Measurements from ENCODE around the gene TRIM67.

The TRIM67 gene

DNA sequence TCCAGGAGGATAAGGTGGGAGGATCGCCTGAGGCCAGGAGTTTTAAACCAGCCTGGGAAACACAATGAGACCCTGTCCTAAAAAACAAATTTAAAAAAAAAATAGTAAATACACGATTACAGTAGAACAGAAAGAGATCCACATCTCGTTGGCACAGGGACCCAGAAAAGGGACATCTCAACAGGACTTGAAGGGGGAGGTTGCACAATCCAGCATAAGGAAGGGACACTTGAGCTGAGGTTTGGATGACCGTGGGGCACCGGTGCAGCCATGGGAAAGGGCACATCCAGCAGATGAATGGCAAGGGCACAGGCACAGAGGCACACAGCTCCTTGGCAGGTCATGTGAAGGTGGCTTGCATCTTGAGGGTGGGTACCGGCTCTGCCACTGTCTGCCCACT is 20.5 kb downstream of the TRIM67 start:
- no peak for DNase-seq (ENCODE audit: low read depth in 1 of 2, low spot score in 1 of 2)

DNA sequence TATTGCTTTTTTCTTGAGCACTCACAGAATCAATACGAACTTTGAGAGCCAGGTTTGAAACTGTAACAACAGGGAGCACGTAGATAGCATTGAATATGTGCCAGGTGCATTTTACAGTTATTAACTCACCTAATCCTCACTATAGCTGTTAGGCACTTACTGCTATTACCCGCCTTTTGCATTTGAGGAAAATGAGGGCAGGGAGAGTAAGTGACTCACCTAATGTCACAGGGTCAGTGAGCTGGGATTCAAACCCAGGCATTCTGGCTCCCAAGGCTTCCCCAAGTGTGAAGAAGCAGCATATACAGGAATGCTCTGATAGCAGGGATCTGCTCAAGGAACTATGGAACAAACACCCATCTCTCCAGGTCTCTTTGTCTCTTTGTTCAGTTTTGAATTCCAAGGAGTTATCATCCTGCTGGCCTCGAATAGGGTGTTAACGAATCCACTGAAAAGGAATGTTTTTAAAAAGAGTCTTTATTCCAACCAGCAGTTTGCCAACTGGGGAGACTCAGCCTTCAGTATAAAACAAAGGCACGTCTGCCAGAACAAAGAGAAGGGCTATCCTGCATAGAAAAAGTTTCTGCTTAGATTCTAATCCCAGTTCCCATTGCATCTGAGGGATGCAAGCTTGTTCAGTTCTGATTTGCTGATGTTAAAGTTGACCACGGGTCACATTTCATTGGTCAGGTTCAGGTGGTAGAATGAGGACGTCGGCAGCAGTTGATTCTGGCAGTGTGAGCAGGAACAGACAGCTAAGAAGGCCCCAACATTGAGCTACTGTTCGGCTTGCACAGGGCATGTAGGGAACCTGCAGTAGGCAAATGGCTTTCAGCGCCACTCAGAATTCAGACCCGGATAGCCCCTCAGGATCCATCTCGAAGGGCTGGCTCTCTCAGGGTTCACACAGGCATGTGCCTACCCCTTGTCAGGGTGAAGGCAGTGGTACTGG is 22.1 kb downstream of the TRIM67 start:
- no peak for DNase-seq (ENCODE audit: low read depth in 1 of 2, low spot score in 1 of 2)

DNA sequence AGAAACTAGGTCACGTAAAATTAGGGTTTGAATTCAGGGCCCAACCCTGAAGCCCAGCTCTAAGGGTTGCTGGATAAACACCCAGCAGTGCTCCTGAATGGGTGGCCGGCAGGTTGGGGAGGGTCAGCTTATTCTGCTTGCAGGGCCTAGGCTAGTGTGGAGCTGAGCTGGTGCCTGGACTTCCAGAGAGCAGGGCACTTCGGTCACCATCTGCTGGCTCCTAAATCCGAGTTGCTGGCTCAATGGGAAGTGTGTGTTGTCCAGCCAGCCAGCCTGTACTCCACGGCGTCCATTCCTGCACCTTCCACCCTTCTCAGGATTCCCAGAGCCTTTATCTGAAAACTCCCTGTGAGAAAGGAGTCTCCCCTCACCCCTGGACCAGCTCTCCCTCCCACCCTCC is 23.0 kb downstream of the TRIM67 start:
- no peak for DNase-seq (ENCODE audit: low read depth in 1 of 2, low spot score in 1 of 2)

DNA sequence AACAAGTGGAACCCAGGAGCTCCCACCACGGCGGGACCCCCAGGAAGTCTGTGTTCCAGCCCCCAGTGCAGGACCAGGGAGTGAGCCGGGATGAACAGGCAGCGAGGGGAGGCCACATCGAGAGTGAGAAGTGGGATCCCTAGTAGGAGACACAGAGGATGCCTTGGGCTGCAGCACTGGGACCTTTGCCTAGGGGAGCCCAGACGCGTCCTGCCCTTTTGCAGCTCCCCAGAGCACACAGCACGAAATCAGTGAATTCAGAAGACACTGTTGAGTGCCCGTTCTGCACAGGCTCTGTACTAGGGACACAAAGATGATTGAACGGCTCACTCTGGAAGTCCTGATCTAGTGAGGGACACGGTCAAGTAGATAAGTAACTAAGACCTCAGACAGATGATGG is 23.5 kb downstream of the TRIM67 start:
- no peak for DNase-seq (ENCODE audit: low read depth in 1 of 2, low spot score in 1 of 2)

- no peak for DNase-seq (ENCODE audit: low read depth in 1 of 2, low spot score in 1 of 2)
These were observed 24.7 kb downstream of the TRIM67 start for GRCh38 chr1:231186356-231187115.

DNA sequence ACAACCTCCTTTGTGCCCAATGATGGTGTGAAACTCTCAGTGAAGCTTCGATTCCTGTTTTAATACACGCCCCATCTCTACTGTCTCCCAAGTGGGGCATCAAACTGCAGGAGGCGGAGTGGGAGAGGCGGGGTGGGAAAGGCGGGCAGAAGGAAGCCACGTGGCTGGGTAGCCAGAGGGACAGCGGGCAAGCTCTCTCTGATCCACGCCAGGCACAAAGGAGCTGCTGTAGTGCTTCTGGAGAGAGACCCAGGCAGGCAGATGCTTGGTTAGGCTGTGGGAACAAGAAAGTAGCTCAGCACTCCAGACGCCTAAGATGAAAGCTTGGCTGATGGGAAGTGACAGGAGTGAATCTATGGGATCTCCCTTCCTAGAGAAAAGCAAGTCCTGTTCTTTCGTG is 25.7 kb downstream of the TRIM67 start:
- no peak for DNase-seq (ENCODE audit: low read depth in 1 of 2, low spot score in 1 of 2)

DNA sequence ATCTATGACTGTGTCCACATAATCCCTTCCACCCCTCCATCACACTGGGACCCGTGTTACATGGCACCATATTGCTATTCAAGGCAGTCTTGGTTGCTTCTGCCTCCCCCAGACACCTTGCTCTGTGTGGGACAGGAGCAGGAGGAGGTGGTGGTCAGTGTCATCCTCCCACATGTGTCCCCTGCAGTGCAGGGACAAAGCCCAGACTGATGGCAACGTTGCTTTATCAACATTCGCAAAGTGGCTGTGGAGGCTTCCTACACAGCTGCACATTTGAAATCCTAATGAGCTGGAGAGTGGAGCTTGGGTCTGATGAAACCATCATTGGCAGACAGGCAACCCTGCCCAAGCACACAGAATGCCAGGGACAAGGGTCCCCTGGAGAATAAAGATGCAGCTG is 26.2 kb downstream of the TRIM67 start:
- no peak for DNase-seq (ENCODE audit: low read depth in 1 of 2, low spot score in 1 of 2)

DNA sequence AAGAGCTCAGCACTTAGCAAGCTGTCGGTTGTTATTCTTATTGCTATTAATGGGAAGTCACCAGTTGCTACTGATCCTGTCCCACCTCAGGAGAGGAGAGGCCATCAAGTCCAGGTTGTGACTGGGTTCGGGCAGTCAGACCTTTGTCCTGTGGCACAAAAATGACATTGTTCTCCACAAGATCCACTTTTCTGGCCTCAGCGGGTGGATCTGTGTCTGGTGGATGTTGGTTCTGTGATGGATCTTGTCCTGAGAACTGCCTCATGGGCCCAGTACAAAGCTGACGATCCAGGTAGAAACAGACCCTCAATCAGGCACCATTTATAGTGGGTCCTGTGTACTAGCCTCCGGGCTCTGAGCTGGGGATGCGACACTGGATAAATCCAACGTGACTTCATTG is 26.9 kb downstream of the TRIM67 start:
- DNase-seq (ENCODE audit: low read depth in 1 of 2, low spot score in 1 of 2): no peak

GRCh38 chr1:231189683-231190270 is 27.9 kb downstream of the TRIM67 start:
- DNase-seq (ENCODE audit: low read depth in 1 of 2, low spot score in 1 of 2): no peak

- DNase-seq (ENCODE audit: low read depth in 1 of 2, low spot score in 1 of 2): no peak
These were observed 28.6 kb downstream of the TRIM67 start for GRCh38 chr1:231190456-231190855.

DNA sequence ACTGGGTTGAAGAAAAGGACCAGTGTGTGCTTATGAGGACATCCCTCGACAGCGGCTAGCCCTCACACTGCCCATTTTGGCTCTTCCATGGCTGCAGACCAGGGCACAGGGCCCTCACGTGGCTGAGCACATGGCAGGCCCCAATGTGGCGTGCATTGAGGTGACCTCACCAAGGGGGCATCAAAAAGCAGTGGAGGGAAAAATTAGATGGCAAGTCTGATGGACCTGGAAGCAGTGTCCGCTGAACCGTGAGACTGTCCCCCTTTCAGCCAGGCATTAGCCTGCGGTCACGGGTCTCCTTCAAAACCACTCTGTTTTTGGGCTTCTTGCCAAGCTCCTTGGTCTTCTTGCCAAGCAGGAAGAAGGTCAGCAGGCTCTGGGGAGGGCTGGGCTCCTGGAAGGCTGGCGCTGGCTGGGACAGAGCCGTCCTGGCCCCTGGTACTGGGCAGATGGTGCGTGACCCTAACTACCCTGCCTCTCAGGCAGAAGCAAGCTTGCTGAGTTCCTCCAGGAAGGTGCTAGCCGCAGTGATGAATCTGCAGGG is 30.8 kb downstream of the TRIM67 start:
- DNase-seq (ENCODE audit: low read depth in 1 of 2, low spot score in 1 of 2): no peak

GRCh38 chr1:231193710-231194340 is 32.0 kb downstream of the TRIM67 start:
- DNase-seq (ENCODE audit: low read depth in 1 of 2, low spot score in 1 of 2): no peak

- DNase-seq (ENCODE audit: low read depth in 1 of 2, low spot score in 1 of 2): no peak
These were observed 32.6 kb downstream of the TRIM67 start for GRCh38 chr1:231194476-231194842.

DNA sequence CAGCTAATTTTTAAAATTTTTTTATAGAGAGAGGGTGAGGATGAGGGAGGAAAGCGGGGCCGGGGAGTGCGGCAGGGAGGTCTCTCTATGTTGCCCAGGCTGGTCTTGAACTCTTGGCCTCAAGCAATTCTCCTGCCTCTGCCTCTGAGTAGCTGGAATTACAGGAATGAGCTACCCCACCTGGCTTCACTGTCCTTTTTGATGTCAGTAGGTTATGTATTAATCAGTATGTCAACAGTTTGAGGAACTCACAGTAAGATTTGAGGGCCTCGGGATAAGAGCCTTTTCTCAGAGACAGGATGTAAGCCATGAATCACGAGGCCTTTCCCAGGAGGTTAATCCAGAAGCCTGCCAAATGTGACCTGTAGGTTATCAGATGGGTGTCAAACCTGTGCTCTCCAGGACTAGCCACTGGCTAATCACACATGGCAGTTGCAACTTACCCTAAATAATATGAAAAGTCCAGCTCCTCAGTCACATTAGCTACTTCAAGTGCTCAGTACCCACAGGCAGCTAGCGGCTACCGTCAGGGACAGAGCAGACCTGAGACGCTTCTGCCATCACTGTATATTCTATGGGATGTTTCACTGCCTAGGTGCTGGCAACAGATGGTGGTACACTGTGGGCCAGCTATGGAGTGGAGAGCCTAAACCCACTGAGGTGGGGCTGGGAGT is 33.1 kb downstream of the TRIM67 start:
- DNase-seq (ENCODE audit: low read depth in 1 of 2, low spot score in 1 of 2): no peak

GRCh38 chr1:231196307-231196706 is 34.4 kb downstream of the TRIM67 start:
- no peak for DNase-seq (ENCODE audit: low read depth in 1 of 2, low spot score in 1 of 2)

- DNase-seq (ENCODE audit: low read depth in 1 of 2, low spot score in 1 of 2): no peak
These were observed 34.9 kb downstream of the TRIM67 start for GRCh38 chr1:231196728-231197127.

DNA sequence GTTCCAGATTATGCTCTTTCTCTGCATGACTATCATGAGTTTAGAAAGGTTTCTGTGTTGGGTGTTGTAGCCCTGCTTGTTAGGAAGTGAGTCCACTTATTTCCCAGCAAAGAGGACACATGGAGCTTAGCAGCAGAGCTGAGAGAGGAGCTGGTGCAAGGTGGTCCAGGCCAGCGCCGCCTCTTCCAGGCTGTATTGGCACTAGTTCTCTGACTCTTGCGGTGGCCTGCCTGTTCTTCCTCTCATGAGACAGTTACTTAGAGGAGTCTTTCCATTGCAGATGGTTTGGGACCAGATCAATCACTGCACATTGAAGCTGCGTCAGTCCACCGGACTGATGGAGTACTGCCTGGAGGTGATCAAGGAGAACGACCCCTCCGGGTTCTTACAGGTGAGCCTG is 38.0 kb downstream of the TRIM67 start:
- DNase-seq (ENCODE audit: low read depth in 1 of 2, low spot score in 1 of 2): no peak

DNA sequence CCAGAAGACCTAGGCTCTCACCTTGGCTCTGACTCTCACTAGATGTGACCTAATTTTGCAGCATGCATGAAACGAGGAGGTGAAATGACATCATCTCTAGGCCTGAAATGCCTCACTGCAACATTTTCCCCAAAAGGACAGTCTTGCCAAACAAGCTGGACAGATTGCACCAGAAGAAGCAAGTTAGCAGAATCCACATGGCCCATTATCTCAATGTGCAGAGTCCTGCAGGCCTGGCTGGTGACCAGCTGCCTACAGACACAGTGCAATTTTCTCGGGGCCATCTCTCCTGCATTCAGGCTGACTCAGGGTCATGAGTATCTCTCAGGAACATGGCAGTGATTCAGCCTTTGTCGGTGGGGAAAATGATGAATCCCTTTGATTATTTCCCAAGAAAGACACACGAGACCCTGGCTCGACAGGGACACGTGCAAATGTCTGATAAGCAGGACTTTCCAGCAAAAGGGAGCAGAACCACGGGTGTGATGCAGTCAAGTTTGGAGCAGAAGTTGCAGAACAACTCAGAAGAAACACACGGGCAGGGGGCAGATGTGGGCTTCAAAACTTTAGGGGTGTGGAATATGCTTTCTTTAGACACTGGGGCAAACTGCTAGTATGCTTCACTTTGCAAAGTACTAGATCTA is 38.7 kb downstream of the TRIM67 start:
- DNase-seq (ENCODE audit: low read depth in 1 of 2, low spot score in 1 of 2): no peak

DNA sequence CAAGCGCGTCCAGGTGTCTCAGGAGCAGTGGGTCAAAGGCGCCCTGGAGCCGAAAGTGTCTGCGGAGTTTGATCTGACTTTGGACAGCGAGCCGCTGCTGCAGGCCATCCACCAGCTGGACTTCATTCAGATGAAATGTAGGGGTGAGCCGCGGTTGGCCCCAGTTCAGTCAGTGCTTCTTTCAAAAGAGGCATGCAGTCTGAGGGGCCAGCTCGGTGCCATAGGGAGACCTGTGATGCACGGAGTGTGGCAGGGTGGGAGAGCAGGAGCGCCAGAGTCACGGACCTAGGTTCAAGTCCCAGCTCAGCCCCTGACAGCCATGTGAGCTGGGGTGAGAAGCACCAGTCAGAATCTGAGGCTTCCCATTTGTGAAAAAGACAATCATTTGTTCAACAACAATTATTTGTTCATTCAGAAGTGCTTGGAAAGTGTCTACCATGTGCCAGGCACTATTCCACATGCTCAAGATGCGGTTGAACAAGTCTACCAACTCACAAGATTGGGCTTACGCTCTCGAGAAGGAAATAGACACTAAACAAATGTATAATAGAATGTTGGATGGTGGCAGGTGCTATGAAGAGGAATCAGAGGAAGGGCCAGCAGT is 39.6 kb downstream of the TRIM67 start:
- DNase-seq (ENCODE audit: low read depth in 1 of 2, low spot score in 1 of 2): no peak
